IMR-90 (cell line): ENCODE data around the gene ADAMTS17. TPM values are rescaled to one million over a fixed set of nuclear protein-coding genes. Genes with fewer than 3 reads are reported as not detected.

Source experiments
- ATAC-seq: fragments of 200-7000 bp; cut with Tn5 transposase; 2 replicates; pipeline ENCODE4 v1.9.1; 2020; ENCODE audit warnings: low read depth, mild to moderate bottlenecking, moderate library complexity
- BruUV-seq: library from RNA; stranded (reverse); fragments of 400-500 nt; replicated peaks from 2 replicates; lab custom pipeline; 2021; lab: Mats Ljungman, UMichigan
- CTCF ChIA-PET: fragments of 300-600 bp; formaldehyde crosslinking; extraction: SDS; loops from one replicate; lab custom pipeline; 2021; ENCODE audit warnings: antibody characterized with exemption; lab: Yijun Ruan, JAX
- POLR2A ChIA-PET: fragments of 300-600 bp; sonication (Branson Sonifier 250); formaldehyde crosslinking; loops from one replicate; lab custom pipeline; 2022; ENCODE audit warnings: antibody characterized with exemption; ENCODE audit not compliant: unreplicated experiment; lab: Charles Lee
- DNase-seq: peaks from one replicate; pipeline ENCODE4 v3.0.0; 2013
- H2AFZ ChIP-seq: replicated peaks from 2 replicates; pipeline ENCODE3; 2013; ENCODE audit warnings: low read length, mild to moderate bottlenecking; ENCODE audit not compliant: poor library complexity
- H2AK5ac ChIP-seq: 2 replicates; pipeline ENCODE4 v1.6.1; 2013; ENCODE audit warnings: low read depth, low read length, inconsistent platforms
- H2AK9ac ChIP-seq: replicated peaks from 2 replicates; pipeline ENCODE3; 2013; ENCODE audit warnings: mild to moderate bottlenecking, low read depth, low read length, moderate library complexity; ENCODE audit not compliant: poor library complexity
- H2BK120ac ChIP-seq: 2 replicates; pipeline ENCODE4 v1.6.1; 2013; ENCODE audit warnings: low read depth, low read length, inconsistent platforms
- H2BK15ac ChIP-seq: 3 replicates; pipeline ENCODE4 v1.6.1; 2013; ENCODE audit warnings: low read depth, low read length, inconsistent platforms
- H2BK20ac ChIP-seq: 2 replicates; pipeline ENCODE4 v1.6.1; 2013; ENCODE audit warnings: low read depth, mild to moderate bottlenecking, inconsistent platforms, low read length, moderate library complexity
- H2BK5ac ChIP-seq: 2 replicates; pipeline ENCODE4 v1.6.1; 2013; ENCODE audit warnings: mild to moderate bottlenecking, low read depth, low read length, inconsistent platforms; ENCODE audit not compliant: poor library complexity, severe bottlenecking
- H3K14ac ChIP-seq: replicated peaks from 2 replicates; pipeline ENCODE4 v1.6.1; 2013; ENCODE audit warnings: low read depth, low read length, inconsistent platforms
- H3K18ac ChIP-seq: 2 replicates; pipeline ENCODE4 v1.6.1; 2013; ENCODE audit warnings: low read depth, low read length, control low read depth
- H3K23ac ChIP-seq: 2 replicates; pipeline ENCODE4 v1.6.1; 2013; ENCODE audit warnings: low read depth, low read length, inconsistent platforms
- H3K27ac ChIP-seq: 2 replicates; pipeline ENCODE4 v1.5.1; 2013; ENCODE audit warnings: mild to moderate bottlenecking, control low read depth, low read length; ENCODE audit not compliant: insufficient read depth
- H3K27me3 ChIP-seq: 2 replicates; pipeline ENCODE4 v1.6.1; 2013; ENCODE audit warnings: low read length; ENCODE audit not compliant: control insufficient read depth, insufficient read depth
- H3K36me3 ChIP-seq: 2 replicates; pipeline ENCODE4 v1.6.1; 2013; ENCODE audit warnings: low read length, mixed read lengths; ENCODE audit not compliant: control insufficient read depth, insufficient read depth
- H3K4ac ChIP-seq: 2 replicates; pipeline ENCODE4 v1.6.1; 2013; ENCODE audit warnings: low read depth, low read length, inconsistent platforms
- H3K4me1 ChIP-seq: 2 replicates; pipeline ENCODE4 v1.6.1; 2013; ENCODE audit warnings: low read length, mixed read lengths; ENCODE audit not compliant: control insufficient read depth, insufficient read depth
- H3K4me2 ChIP-seq: 2 replicates; pipeline ENCODE4 v1.6.1; 2013; ENCODE audit warnings: low read depth, mild to moderate bottlenecking, control low read depth, low read length, moderate library complexity
- H3K4me3 ChIP-seq: 2 replicates; pipeline ENCODE4 v1.5.1; 2013; ENCODE audit warnings: low read depth, mild to moderate bottlenecking, control low read depth, low read length, moderate library complexity; ENCODE audit not compliant: insufficient read depth
- H3K56ac ChIP-seq: 2 replicates; pipeline ENCODE4 v1.6.1; 2013; ENCODE audit warnings: low read length, inconsistent platforms; ENCODE audit not compliant: insufficient read depth; ENCODE audit errors: extremely low read depth
- H3K79me1 ChIP-seq, 2 experiments: 2 replicates each; pipeline ENCODE4 v1.6.1; 2013; ENCODE audit warnings: low read length in 2 of 2, inconsistent platforms in 1 of 2, low read depth in 1 of 2
- H3K9ac ChIP-seq: 2 replicates; pipeline ENCODE4 v1.6.1; 2013; ENCODE audit warnings: low read depth, low read length, control low read depth
- H3K9me1 ChIP-seq: 2 replicates; pipeline ENCODE4 v1.6.1; 2013; ENCODE audit warnings: low read length, inconsistent platforms; ENCODE audit not compliant: insufficient read depth
- H3K9me3 ChIP-seq: 2 replicates; pipeline ENCODE4 v1.6.1; 2013; ENCODE audit warnings: low read length; ENCODE audit not compliant: control insufficient read depth, insufficient read depth
- H4K20me1 ChIP-seq: 2 replicates; pipeline ENCODE4 v1.6.1; 2013; ENCODE audit warnings: low read length, inconsistent platforms; ENCODE audit not compliant: insufficient read depth
- H4K5ac ChIP-seq: 2 replicates; pipeline ENCODE4 v1.6.1; 2013; ENCODE audit warnings: mild to moderate bottlenecking, low read depth, low read length, control low read depth
- H4K8ac ChIP-seq, 2 experiments: 2 replicates each; pipeline ENCODE4 v1.6.1; 2013; ENCODE audit warnings: low read depth in 2 of 2, low read length in 2 of 2, control low read depth in 1 of 2, inconsistent platforms in 1 of 2
- H4K91ac ChIP-seq: 2 replicates; pipeline ENCODE4 v1.6.1; 2013; ENCODE audit warnings: low read depth, low read length, inconsistent platforms; ENCODE audit not compliant: insufficient read depth
- BHLHE40 ChIP-seq: fragments of 150-350 bp; IDR thresholded peaks from 2 replicates; pipeline ENCODE4 v1.6.1; 2016; ENCODE audit warnings: mild to moderate bottlenecking, low read depth, low read length
- CEBPB ChIP-seq: IDR thresholded peaks from 2 replicates; pipeline ENCODE4 v1.6.1; 2012; ENCODE audit warnings: low read depth, low read length, improper control_type of control experiment
- CHD1 ChIP-seq: IDR thresholded peaks from 2 replicates; pipeline ENCODE4 v1.6.1; 2012; ENCODE audit warnings: low read depth, low read length, improper control_type of control experiment
- FOS ChIP-seq: fragments of 150-350 bp; IDR thresholded peaks from 2 replicates; pipeline ENCODE4 v1.6.1; 2016; ENCODE audit warnings: low read depth, low read length
- MAFK ChIP-seq: IDR thresholded peaks from 2 replicates; pipeline ENCODE4 v1.6.1; 2012; ENCODE audit warnings: low read depth, low read length, improper control_type of control experiment
- MAZ ChIP-seq: IDR thresholded peaks from 2 replicates; pipeline ENCODE4 v1.6.1; 2012; ENCODE audit warnings: low read depth, mild to moderate bottlenecking, low read length, improper control_type of control experiment, moderate library complexity, borderline replicate concordance
- MXI1 ChIP-seq: IDR thresholded peaks from 2 replicates; pipeline ENCODE4 v1.6.1; 2012; ENCODE audit warnings: low read depth, mild to moderate bottlenecking, low read length, moderate library complexity, borderline replicate concordance
- NFE2L2 ChIP-seq: fragments of 150-350 bp; IDR thresholded peaks from 2 replicates; pipeline ENCODE4 v1.6.1; 2016; ENCODE audit warnings: low read depth, mild to moderate bottlenecking, low read length
- POLR2A ChIP-seq: IDR thresholded peaks from 2 replicates; pipeline ENCODE4 v1.6.1; 2012; ENCODE audit warnings: mild to moderate bottlenecking, low read depth, low read length
- RAD21 ChIP-seq: IDR thresholded peaks from 2 replicates; pipeline ENCODE4 v1.6.1; 2012; ENCODE audit warnings: low read length, improper control_type of control experiment
- RCOR1 ChIP-seq: IDR thresholded peaks from 2 replicates; pipeline ENCODE4 v1.6.1; 2012; ENCODE audit warnings: mild to moderate bottlenecking, low read length, improper control_type of control experiment; ENCODE audit not compliant: insufficient replicate concordance
- RFX5 ChIP-seq: IDR thresholded peaks from 2 replicates; pipeline ENCODE4 v1.8.0; 2012; ENCODE audit warnings: low read depth, mild to moderate bottlenecking, low read length, moderate library complexity
- SMC3 ChIP-seq: fragments of 150-350 bp; IDR thresholded peaks from 2 replicates; pipeline ENCODE4 v1.6.1; 2016; ENCODE audit warnings: low read depth, mild to moderate bottlenecking, antibody characterized with exemption, low read length, moderate library complexity
- WGBS, 2 experiments: methylation state at CpG; one replicate each; pipeline versions ENCODE4 v1.1.5 to v1.1.7; 2013; ENCODE audit warnings: missing lambda C conversion rate in 2 of 2; ENCODE audit not compliant: insufficient read length in 1 of 2; ENCODE audit errors: extremely low coverage in 2 of 2; 5-methylcytosine and 5-hydroxymethylcytosine counted together
- dilution Hi-C: fragments of 300-500 bp; cut with HindIII; formaldehyde crosslinking; loops from one replicate; pipeline ENCODE4 v1.14.3; 2018; ENCODE audit warnings: low sequenced_read_pairs; ENCODE audit not compliant: unreplicated experiment
- in situ Hi-C: fragments of 300-500 bp; cut with MboI; formaldehyde crosslinking; loops from 3 replicates; pipeline ENCODE4 v1.14.3; 2019; ENCODE audit warnings: low sequenced_read_pairs, inconsistent platforms, mixed read lengths
- intact Hi-C: fragments of 100-400 bp; cut with micrococcal nuclease; formaldehyde crosslinking; loops from 2 replicates; pipeline ENCODE4 v1.10.0; 2022
- polyA plus RNA-seq, 3 experiments: library from polyadenylated mRNA; depleted of rRNA; stranded (reverse); fragments of >200 nt; gene quantifications; 2 replicates each; pipeline ENCODE4 v1.2.3, GENCODE V29; 2012; ENCODE audit warnings: low replicate concordance in 1 of 3
- total RNA-seq: library from RNA; depleted of rRNA; stranded (reverse); fragments of >200 nt; gene quantifications from 2 replicates; pipeline ENCODE4 v1.2.3, GENCODE V29; 2012
- TF ChIP-seq, protein P1 (sequence below): fragments of 150-350 bp; IDR thresholded peaks from 2 replicates; pipeline ENCODE4 v1.6.1; 2017; ENCODE audit warnings: mild to moderate bottlenecking, antibody characterized with exemption, low read length, low read depth
- TF ChIP-seq, protein P2 (sequence below): conservative IDR thresholded peaks from 2 replicates; pipeline ENCODE4 v1.5.1; 2012; ENCODE audit warnings: mild to moderate bottlenecking, low read depth, low read length, improper control_type of control experiment
- TF ChIP-seq, protein P3 (sequence below): fragments of 150-350 bp; IDR thresholded peaks from 2 replicates; pipeline ENCODE4 v1.6.1; 2016; ENCODE audit warnings: low read depth, mild to moderate bottlenecking, low read length, moderate library complexity, borderline replicate concordance

ADAMTS17 gene
- total and polyA plus RNA-seq, 2 of the 4 experiments (the other 2 are of a cell fraction): 0.03 TPM; not detected in 1

DNA sequence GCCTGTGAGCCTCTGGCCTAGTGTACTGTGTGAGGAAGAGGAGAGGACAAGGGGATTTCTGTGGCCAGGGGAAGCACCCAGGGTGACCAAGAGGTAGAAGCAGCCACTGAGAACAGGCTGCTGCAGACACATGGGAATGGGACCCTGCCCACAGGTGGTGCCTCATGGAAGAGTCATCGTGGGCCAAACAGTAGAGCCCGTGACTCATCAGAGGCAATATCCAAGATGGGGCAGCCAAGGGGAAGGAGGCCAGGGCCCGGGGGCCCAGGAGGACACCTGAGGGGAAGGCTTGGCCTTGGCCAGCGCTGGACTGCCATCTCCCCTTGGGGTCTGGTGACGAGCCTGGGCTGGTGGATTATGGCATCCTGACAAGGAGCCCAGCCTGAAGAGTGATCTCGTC is 333.5 kb downstream of the ADAMTS17 start:
- TF ChIP-seq, protein P1, sequence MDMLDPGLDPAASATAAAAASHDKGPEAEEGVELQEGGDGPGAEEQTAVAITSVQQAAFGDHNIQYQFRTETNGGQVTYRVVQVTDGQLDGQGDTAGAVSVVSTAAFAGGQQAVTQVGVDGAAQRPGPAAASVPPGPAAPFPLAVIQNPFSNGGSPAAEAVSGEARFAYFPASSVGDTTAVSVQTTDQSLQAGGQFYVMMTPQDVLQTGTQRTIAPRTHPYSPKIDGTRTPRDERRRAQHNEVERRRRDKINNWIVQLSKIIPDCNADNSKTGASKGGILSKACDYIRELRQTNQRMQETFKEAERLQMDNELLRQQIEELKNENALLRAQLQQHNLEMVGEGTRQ: no peak
- TF ChIP-seq CHD1 (no peak), RAD21 (no peak), RCOR1 (no peak), RFX5 (no peak), CEBPB (no peak), POLR2A (no peak), MXI1 (no peak), FOS (no peak), BHLHE40 (no peak), NFE2L2 (no peak), SMC3 (no peak), MAZ (no peak), MAFK (no peak)
- TF ChIP-seq, protein P2, sequence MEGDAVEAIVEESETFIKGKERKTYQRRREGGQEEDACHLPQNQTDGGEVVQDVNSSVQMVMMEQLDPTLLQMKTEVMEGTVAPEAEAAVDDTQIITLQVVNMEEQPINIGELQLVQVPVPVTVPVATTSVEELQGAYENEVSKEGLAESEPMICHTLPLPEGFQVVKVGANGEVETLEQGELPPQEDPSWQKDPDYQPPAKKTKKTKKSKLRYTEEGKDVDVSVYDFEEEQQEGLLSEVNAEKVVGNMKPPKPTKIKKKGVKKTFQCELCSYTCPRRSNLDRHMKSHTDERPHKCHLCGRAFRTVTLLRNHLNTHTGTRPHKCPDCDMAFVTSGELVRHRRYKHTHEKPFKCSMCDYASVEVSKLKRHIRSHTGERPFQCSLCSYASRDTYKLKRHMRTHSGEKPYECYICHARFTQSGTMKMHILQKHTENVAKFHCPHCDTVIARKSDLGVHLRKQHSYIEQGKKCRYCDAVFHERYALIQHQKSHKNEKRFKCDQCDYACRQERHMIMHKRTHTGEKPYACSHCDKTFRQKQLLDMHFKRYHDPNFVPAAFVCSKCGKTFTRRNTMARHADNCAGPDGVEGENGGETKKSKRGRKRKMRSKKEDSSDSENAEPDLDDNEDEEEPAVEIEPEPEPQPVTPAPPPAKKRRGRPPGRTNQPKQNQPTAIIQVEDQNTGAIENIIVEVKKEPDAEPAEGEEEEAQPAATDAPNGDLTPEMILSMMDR: no peak
- TF ChIP-seq, protein P3, sequence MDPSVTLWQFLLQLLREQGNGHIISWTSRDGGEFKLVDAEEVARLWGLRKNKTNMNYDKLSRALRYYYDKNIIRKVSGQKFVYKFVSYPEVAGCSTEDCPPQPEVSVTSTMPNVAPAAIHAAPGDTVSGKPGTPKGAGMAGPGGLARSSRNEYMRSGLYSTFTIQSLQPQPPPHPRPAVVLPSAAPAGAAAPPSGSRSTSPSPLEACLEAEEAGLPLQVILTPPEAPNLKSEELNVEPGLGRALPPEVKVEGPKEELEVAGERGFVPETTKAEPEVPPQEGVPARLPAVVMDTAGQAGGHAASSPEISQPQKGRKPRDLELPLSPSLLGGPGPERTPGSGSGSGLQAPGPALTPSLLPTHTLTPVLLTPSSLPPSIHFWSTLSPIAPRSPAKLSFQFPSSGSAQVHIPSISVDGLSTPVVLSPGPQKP: no peak
- Histone ChIP-seq H3K23ac (no peak overlapping the region), H3K4me2 (no peak overlapping the region), H3K36me3 (no peaks in the 10 kb centered on the region), H3K4me1 (no peaks in the 10 kb centered on the region), H2BK5ac (no peak overlapping the region), H4K20me1 (no peaks in the 10 kb centered on the region), H3K9me3 (peaks cover 24% of the 10 kb centered on the region), H2AK9ac (no peak overlapping the region), H3K79me1 (no peaks in the 10 kb centered on the region), H3K18ac (no peak overlapping the region), H3K27ac (no peak overlapping the region), H2BK120ac (no peak overlapping the region), H3K4me3 (no peak overlapping the region), H3K14ac (no peak overlapping the region), H3K56ac (no peak overlapping the region), H3K9me1 (no peaks in the 10 kb centered on the region), H3K27me3 (no peaks in the 10 kb centered on the region), H2BK15ac (no peak overlapping the region), H4K5ac (no peak overlapping the region), H3K4ac (no peak overlapping the region), H4K91ac (no peak overlapping the region), H4K8ac (no peak overlapping the region), H2AFZ (no peak overlapping the region), H2BK20ac (no peak overlapping the region), H2AK5ac (no peak overlapping the region), H3K9ac (no peak overlapping the region)
- BruUV-seq: no TSS peak
- no peak for DNase-seq
- dilution Hi-C loops (no loop called here), intact Hi-C loops (no loop called here), in situ Hi-C loops (no loop called here)
- ATAC-seq: no peak
- POLR2A ChIA-PET: no interaction called here
- CTCF ChIA-PET: no interaction called here
- WGBS, 2 experiments: 70% methylated on average over 3 of the region's 6 CpGs; no CpG with 5 or more reads in 1 of the 2 experiments
